HEK293T (cell line): ENCODE data around the gene FAM114A1.

Experiments
- ARNT ChIP-seq: fragments of 450-650 bp; IDR thresholded peaks from 2 replicates; pipeline ENCODE4 v1.6.1; 2017; ENCODE audit warnings: mild to moderate bottlenecking
- BHLHE40 ChIP-seq: fragments of 450-650 bp; IDR thresholded peaks from 2 replicates; pipeline ENCODE4 v1.6.1; 2016; ENCODE audit warnings: mild to moderate bottlenecking, moderate library complexity, borderline replicate concordance
- CTBP1 ChIP-seq: fragments of 450-650 bp; IDR thresholded peaks from 2 replicates; pipeline ENCODE4 v1.6.1; 2016; ENCODE audit warnings: borderline replicate concordance
- ELF4 ChIP-seq: fragments of 450-650 bp; IDR thresholded peaks from 2 replicates; pipeline ENCODE4 v1.6.1; 2017; ENCODE audit warnings: antibody characterized with exemption
- FOXK2 ChIP-seq: fragments of 450-650 bp; IDR thresholded peaks from 2 replicates; pipeline ENCODE4 v1.6.1; 2016; ENCODE audit warnings: mild to moderate bottlenecking
- FOXM1 ChIP-seq: fragments of 450-650 bp; IDR thresholded peaks from 2 replicates; pipeline ENCODE4 v1.6.1; 2017; ENCODE audit warnings: mild to moderate bottlenecking, borderline replicate concordance
- L3MBTL2 ChIP-seq: fragments of 450-650 bp; conservative IDR thresholded peaks from 2 replicates; pipeline ENCODE4 v1.6.1; 2016; ENCODE audit warnings: mild to moderate bottlenecking
- LEF1 ChIP-seq: fragments of 450-650 bp; IDR thresholded peaks from 2 replicates; pipeline ENCODE4 v1.6.1; 2017; ENCODE audit warnings: mild to moderate bottlenecking, borderline replicate concordance
- NFRKB ChIP-seq: fragments of 450-650 bp; IDR thresholded peaks from 2 replicates; pipeline ENCODE4 v1.6.1; 2016; ENCODE audit warnings: mild to moderate bottlenecking, moderate library complexity
- PKNOX1 ChIP-seq: fragments of 450-650 bp; IDR thresholded peaks from 2 replicates; pipeline ENCODE4 v1.6.1; 2016
- SP1 ChIP-seq: fragments of 450-650 bp; IDR thresholded peaks from 2 replicates; pipeline ENCODE4 v1.6.1; 2017
- SUZ12 ChIP-seq: fragments of 450-650 bp; IDR thresholded peaks from 2 replicates; pipeline ENCODE4 v1.6.1; 2016; ENCODE audit warnings: mild to moderate bottlenecking
- TARDBP ChIP-seq: fragments of 450-650 bp; IDR thresholded peaks from 2 replicates; pipeline ENCODE4 v1.6.1; 2016
- ZNF384 ChIP-seq: fragments of 450-650 bp; IDR thresholded peaks from 2 replicates; pipeline ENCODE4 v1.6.1; 2016

DNA sequence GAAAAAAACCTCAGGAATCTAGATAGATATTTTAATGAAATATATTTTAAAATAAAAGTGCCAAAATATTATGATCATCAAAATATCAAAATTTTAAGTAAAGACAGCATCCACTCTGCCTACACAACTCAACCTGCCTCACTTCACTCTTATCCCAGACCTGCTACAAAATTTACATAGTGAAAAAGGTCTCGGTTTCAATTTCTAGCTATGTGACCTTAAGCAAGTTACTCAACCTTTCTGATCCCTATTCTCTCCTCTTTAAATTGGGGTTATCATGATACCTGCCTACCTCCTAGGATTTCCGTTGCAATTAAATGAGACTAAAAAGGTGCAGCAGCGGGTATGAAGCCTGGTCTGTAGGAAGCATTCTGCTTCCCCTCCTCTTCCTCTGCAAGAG, 72.9 kb downstream of the FAM114A1 start:
- TF ChIP-seq ARNT: no peak
- no peak for TF ChIP-seq ZNF384
- no peak for TF ChIP-seq SP1
- no peak for TF ChIP-seq TARDBP
- TF ChIP-seq L3MBTL2: no peak
- no peak for TF ChIP-seq ELF4
- no peak for TF ChIP-seq LEF1
- TF ChIP-seq NFRKB: no peak
- no peak for TF ChIP-seq BHLHE40
- no peak for TF ChIP-seq SUZ12
- no peak for TF ChIP-seq FOXK2
- no peak for TF ChIP-seq PKNOX1
- no peak for TF ChIP-seq CTBP1
- TF ChIP-seq FOXM1: no peak
